ENCODE data around the gene MCTP1. TPM values are rescaled to one million over a fixed set of nuclear protein-coding genes. Genes with fewer than 3 reads are reported as not detected.

Gene MCTP1
- total and polyA plus RNA-seq, 10 of the 15 experiments (the other 5 are each of a cell fraction or from before 2014, with no cell fraction given), result 12.6 to 45.9 (median 18.8) TPM

DNA sequence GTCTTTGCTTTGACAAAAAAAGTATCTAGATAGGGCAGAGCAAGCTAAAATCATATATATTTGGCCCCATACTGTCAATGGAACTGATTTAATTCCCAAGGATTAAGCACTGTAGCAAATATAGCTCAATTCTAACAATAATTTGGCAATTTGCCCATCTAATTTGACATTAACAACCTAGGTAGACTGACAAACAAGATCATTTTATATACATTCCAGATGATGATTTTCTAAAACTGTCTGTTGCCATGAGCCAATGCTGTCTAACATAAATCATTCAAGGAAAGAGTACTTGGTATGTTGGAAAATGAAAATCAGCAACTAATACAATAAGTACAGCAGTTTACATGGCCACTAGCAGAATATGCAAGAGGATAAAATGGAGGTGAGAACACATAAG is 32.1 kb downstream of the MCTP1 start (continued):
- TF ChIP-seq, protein P1, sequence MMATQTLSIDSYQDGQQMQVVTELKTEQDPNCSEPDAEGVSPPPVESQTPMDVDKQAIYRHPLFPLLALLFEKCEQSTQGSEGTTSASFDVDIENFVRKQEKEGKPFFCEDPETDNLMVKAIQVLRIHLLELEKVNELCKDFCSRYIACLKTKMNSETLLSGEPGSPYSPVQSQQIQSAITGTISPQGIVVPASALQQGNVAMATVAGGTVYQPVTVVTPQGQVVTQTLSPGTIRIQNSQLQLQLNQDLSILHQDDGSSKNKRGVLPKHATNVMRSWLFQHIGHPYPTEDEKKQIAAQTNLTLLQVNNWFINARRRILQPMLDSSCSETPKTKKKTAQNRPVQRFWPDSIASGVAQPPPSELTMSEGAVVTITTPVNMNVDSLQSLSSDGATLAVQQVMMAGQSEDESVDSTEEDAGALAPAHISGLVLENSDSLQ (IDR thresholded peaks at IDR 0.05), result no peak
- TF ChIP-seq, protein P2, sequence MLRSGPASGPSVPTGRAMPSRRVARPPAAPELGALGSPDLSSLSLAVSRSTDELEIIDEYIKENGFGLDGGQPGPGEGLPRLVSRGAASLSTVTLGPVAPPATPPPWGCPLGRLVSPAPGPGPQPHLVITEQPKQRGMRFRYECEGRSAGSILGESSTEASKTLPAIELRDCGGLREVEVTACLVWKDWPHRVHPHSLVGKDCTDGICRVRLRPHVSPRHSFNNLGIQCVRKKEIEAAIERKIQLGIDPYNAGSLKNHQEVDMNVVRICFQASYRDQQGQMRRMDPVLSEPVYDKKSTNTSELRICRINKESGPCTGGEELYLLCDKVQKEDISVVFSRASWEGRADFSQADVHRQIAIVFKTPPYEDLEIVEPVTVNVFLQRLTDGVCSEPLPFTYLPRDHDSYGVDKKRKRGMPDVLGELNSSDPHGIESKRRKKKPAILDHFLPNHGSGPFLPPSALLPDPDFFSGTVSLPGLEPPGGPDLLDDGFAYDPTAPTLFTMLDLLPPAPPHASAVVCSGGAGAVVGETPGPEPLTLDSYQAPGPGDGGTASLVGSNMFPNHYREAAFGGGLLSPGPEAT (IDR thresholded peaks at IDR 0.05; ENCODE audit: low read depth), result no peak
- TF ChIP-seq, protein P3, sequence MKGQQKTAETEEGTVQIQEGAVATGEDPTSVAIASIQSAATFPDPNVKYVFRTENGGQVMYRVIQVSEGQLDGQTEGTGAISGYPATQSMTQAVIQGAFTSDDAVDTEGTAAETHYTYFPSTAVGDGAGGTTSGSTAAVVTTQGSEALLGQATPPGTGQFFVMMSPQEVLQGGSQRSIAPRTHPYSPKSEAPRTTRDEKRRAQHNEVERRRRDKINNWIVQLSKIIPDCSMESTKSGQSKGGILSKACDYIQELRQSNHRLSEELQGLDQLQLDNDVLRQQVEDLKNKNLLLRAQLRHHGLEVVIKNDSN (IDR thresholded peaks at IDR 0.05; ENCODE audit: borderline replicate concordance, extremely low read length, insufficient read depth, low read depth, low read length), result no peak
- TF ChIP-seq NBN (IDR thresholded peaks at IDR 0.05), result no peak
- no peak for TF ChIP-seq ZNF24 (IDR thresholded peaks at IDR 0.05)
- no peak for TF ChIP-seq EZH2 (IDR thresholded peaks at IDR 0.05; ENCODE audit: borderline replicate concordance, control insufficient read depth, low read depth, low read length)
- TF ChIP-seq, protein P4, sequence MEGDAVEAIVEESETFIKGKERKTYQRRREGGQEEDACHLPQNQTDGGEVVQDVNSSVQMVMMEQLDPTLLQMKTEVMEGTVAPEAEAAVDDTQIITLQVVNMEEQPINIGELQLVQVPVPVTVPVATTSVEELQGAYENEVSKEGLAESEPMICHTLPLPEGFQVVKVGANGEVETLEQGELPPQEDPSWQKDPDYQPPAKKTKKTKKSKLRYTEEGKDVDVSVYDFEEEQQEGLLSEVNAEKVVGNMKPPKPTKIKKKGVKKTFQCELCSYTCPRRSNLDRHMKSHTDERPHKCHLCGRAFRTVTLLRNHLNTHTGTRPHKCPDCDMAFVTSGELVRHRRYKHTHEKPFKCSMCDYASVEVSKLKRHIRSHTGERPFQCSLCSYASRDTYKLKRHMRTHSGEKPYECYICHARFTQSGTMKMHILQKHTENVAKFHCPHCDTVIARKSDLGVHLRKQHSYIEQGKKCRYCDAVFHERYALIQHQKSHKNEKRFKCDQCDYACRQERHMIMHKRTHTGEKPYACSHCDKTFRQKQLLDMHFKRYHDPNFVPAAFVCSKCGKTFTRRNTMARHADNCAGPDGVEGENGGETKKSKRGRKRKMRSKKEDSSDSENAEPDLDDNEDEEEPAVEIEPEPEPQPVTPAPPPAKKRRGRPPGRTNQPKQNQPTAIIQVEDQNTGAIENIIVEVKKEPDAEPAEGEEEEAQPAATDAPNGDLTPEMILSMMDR (IDR thresholded peaks at IDR 0.05 in 2 of 3, conservative IDR thresholded peaks at IDR 0.05 in 1 of 3; ENCODE audit: control insufficient read depth in 2 of 3, extremely low read depth in 1 of 3, insufficient read depth in 1 of 3, low read depth in 3 of 3, low read length in 3 of 3), result no peak
- TF ChIP-seq ZNF622 (IDR thresholded peaks at IDR 0.05), result no peak

Data from GM12878 (cell line).